Activated T-cell treated with anti-CD3 and anti-CD28 coated beads, Interleukin-2, amount 50 U/mL, for 24 hours (primary cell): ENCODE measurements around the gene GPR137B.

ENCODE experiments used
- DNase-seq: peaks from one replicate; pipeline ENCODE4 v3.0.0-alpha.2; 2020
- H3K27ac Mint-ChIP-seq: 2 replicates; pipeline ENCODE4 v1.8.0; 2020; ENCODE audit warnings: mild to moderate bottlenecking, mixed read lengths
- H3K27me3 Mint-ChIP-seq: 2 replicates; pipeline ENCODE4 v1.8.0; 2020; ENCODE audit warnings: mixed read lengths
- H3K36me3 Mint-ChIP-seq: 2 replicates; pipeline ENCODE4 v1.8.0; 2020; ENCODE audit warnings: low read depth, mixed read lengths
- H3K4me1 Mint-ChIP-seq: 2 replicates; pipeline ENCODE4 v1.8.0; 2020; ENCODE audit warnings: low read depth, mixed read lengths
- H3K4me3 Mint-ChIP-seq: 2 replicates; pipeline ENCODE4 v1.8.0; 2020; ENCODE audit warnings: mild to moderate bottlenecking, moderate library complexity, mixed read lengths
- H3K9me3 Mint-ChIP-seq: 2 replicates; pipeline ENCODE4 v1.8.0; 2020; ENCODE audit warnings: mixed read lengths

Gene GPR137B

GRCh38 chr1:236108027-236108648 lies 34.2 kb upstream of the GPR137B start:
- Mint-ChIP-seq H3K4me1 (peaks cover 7% of the 10 kb centered on the region), H3K9me3 (no peaks in the 10 kb centered on the region), H3K36me3 (no peaks in the 10 kb centered on the region), H3K27ac (no peak overlapping the region), H3K4me3 (no peak overlapping the region), H3K27me3 (peaks cover 2% of the 10 kb centered on the region)
- no peak for DNase-seq

GRCh38 chr1:236110137-236110536 lies 32.2 kb upstream of the GPR137B start:
- H3K27me3 Mint-ChIP-seq: no peaks in the 10 kb centered on the region
- no peak overlapping the region for H3K27ac Mint-ChIP-seq
- no peak overlapping the region for H3K4me3 Mint-ChIP-seq
- no peaks in the 10 kb centered on the region for H3K9me3 Mint-ChIP-seq
- peaks cover 5% of the 10 kb centered on the region for H3K4me1 Mint-ChIP-seq
- H3K36me3 Mint-ChIP-seq: no peaks in the 10 kb centered on the region
- DNase-seq: no peak

- Mint-ChIP-seq H3K4me3 (no peak overlapping the region), H3K27ac (no peak overlapping the region), H3K27me3 (no peaks in the 10 kb centered on the region), H3K4me1 (peaks cover 5% of the 10 kb centered on the region), H3K36me3 (no peaks in the 10 kb centered on the region), H3K9me3 (no peaks in the 10 kb centered on the region)
- no peak for DNase-seq
These were observed 30.6 kb upstream of the GPR137B start for GRCh38 chr1:236111527-236112331.

GRCh38 chr1:236112332-236112627 lies 30.1 kb upstream of the GPR137B start:
- Mint-ChIP-seq H3K36me3 (no peaks in the 10 kb centered on the region), H3K4me1 (peaks cover 5% of the 10 kb centered on the region), H3K9me3 (no peaks in the 10 kb centered on the region), H3K27ac (no peak overlapping the region), H3K27me3 (no peaks in the 10 kb centered on the region), H3K4me3 (no peak overlapping the region)
- DNase-seq: no peak

- Mint-ChIP-seq H3K27ac (no peak overlapping the region), H3K36me3 (no peaks in the 10 kb centered on the region), H3K27me3 (peaks cover 2% of the 10 kb centered on the region), H3K4me1 (peaks cover 5% of the 10 kb centered on the region), H3K9me3 (no peaks in the 10 kb centered on the region), H3K4me3 (no peak overlapping the region)
- no peak for DNase-seq
These were observed 28.9 kb upstream of the GPR137B start for GRCh38 chr1:236113324-236114032.

GRCh38 chr1:236114076-236114747 lies 28.1 kb upstream of the GPR137B start:
- peaks cover 5% of the 10 kb centered on the region for H3K4me1 Mint-ChIP-seq
- no peak for DNase-seq
- H3K9me3 Mint-ChIP-seq: no peaks in the 10 kb centered on the region
- H3K4me3 Mint-ChIP-seq: no peak overlapping the region
- no peak overlapping the region for H3K27ac Mint-ChIP-seq
- no peaks in the 10 kb centered on the region for H3K36me3 Mint-ChIP-seq
- peaks cover 2% of the 10 kb centered on the region for H3K27me3 Mint-ChIP-seq

GRCh38 chr1:236117710-236118109 lies 24.6 kb upstream of the GPR137B start:
- no peak for DNase-seq
- peaks cover 28% of the 10 kb centered on the region for H3K4me1 Mint-ChIP-seq
- no peaks in the 10 kb centered on the region for H3K36me3 Mint-ChIP-seq
- H3K9me3 Mint-ChIP-seq: no peaks in the 10 kb centered on the region
- no peak overlapping the region for H3K27ac Mint-ChIP-seq
- peaks cover 2% of the 10 kb centered on the region for H3K27me3 Mint-ChIP-seq
- H3K4me3 Mint-ChIP-seq: no peak overlapping the region

GRCh38 chr1:236119943-236120484 lies 22.3 kb upstream of the GPR137B start:
- Mint-ChIP-seq H3K4me3 (no peak overlapping the region), H3K9me3 (no peaks in the 10 kb centered on the region), H3K27me3 (peaks cover 2% of the 10 kb centered on the region), H3K4me1 (peaks cover 30% of the 10 kb centered on the region), H3K36me3 (no peaks in the 10 kb centered on the region), H3K27ac (no peak overlapping the region)
- DNase-seq: no peak

- no peaks in the 10 kb centered on the region for H3K9me3 Mint-ChIP-seq
- H3K27me3 Mint-ChIP-seq: peaks cover 7% of the 10 kb centered on the region
- H3K36me3 Mint-ChIP-seq: no peaks in the 10 kb centered on the region
- H3K4me3 Mint-ChIP-seq: peak overlapping the region; percentile 42
- H3K27ac Mint-ChIP-seq: peak overlapping the region; percentile 76
- no peak for DNase-seq
- peaks cover 30% of the 10 kb centered on the region for H3K4me1 Mint-ChIP-seq
These were observed 21.6 kb upstream of the GPR137B start for GRCh38 chr1:236120721-236121153.

GRCh38 chr1:236122176-236122575 lies 20.2 kb upstream of the GPR137B start:
- Mint-ChIP-seq H3K4me3 (no peak overlapping the region), H3K4me1 (peaks cover 30% of the 10 kb centered on the region), H3K9me3 (no peaks in the 10 kb centered on the region), H3K27me3 (peaks cover 11% of the 10 kb centered on the region), H3K36me3 (no peaks in the 10 kb centered on the region), H3K27ac (peak overlapping the region; percentile 82)
- DNase-seq: no peak

GRCh38 chr1:236123563-236123962 lies 18.8 kb upstream of the GPR137B start:
- Mint-ChIP-seq H3K9me3 (no peaks in the 10 kb centered on the region), H3K27ac (no peak overlapping the region), H3K4me1 (peaks cover 30% of the 10 kb centered on the region), H3K27me3 (peaks cover 8% of the 10 kb centered on the region), H3K36me3 (no peaks in the 10 kb centered on the region), H3K4me3 (no peak overlapping the region)
- no peak for DNase-seq

- peaks cover 13% of the 10 kb centered on the region for H3K27me3 Mint-ChIP-seq
- H3K4me3 Mint-ChIP-seq: no peak overlapping the region
- H3K36me3 Mint-ChIP-seq: no peaks in the 10 kb centered on the region
- no peaks in the 10 kb centered on the region for H3K9me3 Mint-ChIP-seq
- DNase-seq: peak; percentile 30
- H3K27ac Mint-ChIP-seq: no peak overlapping the region
- H3K4me1 Mint-ChIP-seq: peaks cover 28% of the 10 kb centered on the region
These were observed 17.4 kb upstream of the GPR137B start for GRCh38 chr1:236124965-236125364.

- H3K27me3 Mint-ChIP-seq: peaks cover 15% of the 10 kb centered on the region
- DNase-seq: no peak
- no peak overlapping the region for H3K27ac Mint-ChIP-seq
- H3K4me1 Mint-ChIP-seq: peaks cover 7% of the 10 kb centered on the region
- H3K36me3 Mint-ChIP-seq: no peaks in the 10 kb centered on the region
- H3K9me3 Mint-ChIP-seq: no peaks in the 10 kb centered on the region
- H3K4me3 Mint-ChIP-seq: no peak overlapping the region
These were observed 15.3 kb upstream of the GPR137B start for GRCh38 chr1:236127045-236127444.

- H3K4me1 Mint-ChIP-seq: no peaks in the 10 kb centered on the region
- no peak overlapping the region for H3K27ac Mint-ChIP-seq
- no peaks in the 10 kb centered on the region for H3K36me3 Mint-ChIP-seq
- H3K27me3 Mint-ChIP-seq: peaks cover 20% of the 10 kb centered on the region
- no peak for DNase-seq
- H3K9me3 Mint-ChIP-seq: no peaks in the 10 kb centered on the region
- no peak overlapping the region for H3K4me3 Mint-ChIP-seq
These were observed 13.6 kb upstream of the GPR137B start for GRCh38 chr1:236128646-236129178.
